Activated T-cell treated with anti-CD3 and anti-CD28 coated beads, Interleukin-2, amount 50 U/mL, for 4 hours (primary cell): ENCODE data around the gene PARVA. TPM values are rescaled to one million over a fixed set of nuclear protein-coding genes. Genes with fewer than 3 reads are reported as not detected.

ENCODE experiments used
- ATAC-seq, 2 donors: fragments of 200-7000 bp; cut with Tn5 transposase; one replicate each; pipeline ENCODE4 v1.10.0; 2021
- DNase-seq: peaks from one replicate; pipeline ENCODE4 v3.0.0-alpha.2; 2020
- H3K27me3 Mint-ChIP-seq: one replicate; pipeline ENCODE4 v1.8.0; 2021; ENCODE audit warnings: low read depth, mixed read lengths
- H3K36me3 Mint-ChIP-seq: one replicate; pipeline ENCODE4 v1.8.0; 2022; ENCODE audit warnings: mixed read lengths; ENCODE audit not compliant: insufficient read depth
- H3K4me1 Mint-ChIP-seq: one replicate; pipeline ENCODE4 v1.8.0; 2021; ENCODE audit warnings: low read depth, mixed read lengths
- H3K4me3 Mint-ChIP-seq: one replicate; pipeline ENCODE4 v1.8.0; 2021; ENCODE audit warnings: mild to moderate bottlenecking, moderate library complexity, mixed read lengths
- H3K9me3 Mint-ChIP-seq: one replicate; pipeline ENCODE4 v1.8.0; 2021; ENCODE audit warnings: mixed read lengths
- total RNA-seq, 3 donors: library from RNA; stranded (reverse); gene quantifications; one replicate each; pipeline ENCODE4 v1.2.1, GENCODE V29; 2021

PARVA gene
- total RNA-seq, 3 donors from 2014 or later, result 0.11 to 0.76 (median 0.15) TPM

DNA sequence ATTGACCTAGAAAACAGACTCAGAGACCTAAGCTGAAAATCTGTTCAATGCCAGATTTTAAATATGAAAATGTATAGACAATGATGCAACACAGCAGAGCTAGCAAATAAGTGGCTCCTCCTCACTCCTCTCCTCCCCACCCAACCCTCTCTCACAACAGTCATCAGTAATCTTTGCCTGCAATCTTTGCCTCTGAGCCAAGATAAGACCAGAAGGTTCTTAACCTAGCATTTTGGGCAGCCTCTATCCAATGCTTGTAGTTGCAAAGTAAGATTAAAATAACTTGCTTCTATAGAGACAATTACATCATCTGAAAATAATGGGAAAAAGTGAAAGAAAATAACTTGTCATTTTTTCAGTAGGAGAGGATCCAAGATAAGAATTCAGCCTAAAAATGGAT, 117.3 kb downstream of the PARVA start:
- no peaks in the 10 kb centered on the region for H3K9me3 Mint-ChIP-seq
- ATAC-seq, result no peak
- DNase-seq, result no peak
- H3K36me3 Mint-ChIP-seq, result no peaks in the 10 kb centered on the region
- H3K4me1 Mint-ChIP-seq, result no peaks in the 10 kb centered on the region
- H3K4me3 Mint-ChIP-seq, result no peak overlapping the region
- peaks cover 1% of the 10 kb centered on the region for H3K27me3 Mint-ChIP-seq

DNA sequence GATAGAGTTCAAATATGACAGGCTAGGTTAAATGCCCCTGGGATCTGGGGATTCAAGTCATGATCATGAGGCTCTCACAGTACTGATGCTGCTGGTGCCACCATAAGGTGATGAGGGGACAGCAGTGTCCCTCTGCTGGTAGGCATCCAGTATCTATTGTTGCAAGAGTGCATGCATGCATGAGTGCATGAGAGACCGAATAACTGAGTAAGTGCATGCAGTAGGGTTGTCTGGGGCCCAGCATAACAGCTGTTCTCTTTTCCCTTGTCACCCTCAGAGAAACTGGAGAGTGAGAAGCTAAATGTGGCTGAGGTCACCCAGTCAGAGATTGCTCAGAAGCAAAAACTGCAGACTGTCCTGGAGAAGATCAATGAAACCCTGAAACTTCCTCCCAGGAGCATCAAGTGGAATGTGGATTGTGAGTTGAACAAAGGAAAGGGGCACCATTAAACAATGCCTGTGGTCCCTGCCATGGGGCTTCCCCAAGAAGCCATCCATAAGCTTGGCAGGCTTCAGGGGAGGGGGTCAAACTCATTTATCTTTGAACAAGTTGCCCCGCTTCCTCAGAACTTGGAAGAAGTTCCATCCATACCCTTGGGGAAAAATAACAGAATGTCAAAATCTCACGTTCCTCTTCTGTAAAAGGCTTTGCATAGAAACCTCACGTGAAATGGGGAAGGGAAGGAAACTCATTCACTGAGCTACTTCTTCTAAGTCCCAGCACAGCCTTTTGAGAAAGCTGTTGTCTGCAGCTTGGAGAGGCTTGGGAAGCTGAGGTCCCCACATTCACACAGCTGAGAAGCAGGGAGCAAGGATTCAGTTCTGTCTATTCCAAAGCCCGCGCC, 119.0 kb downstream of the PARVA start:
- H3K4me3 Mint-ChIP-seq, result no peak overlapping the region
- H3K27me3 Mint-ChIP-seq, result no peaks in the 10 kb centered on the region
- H3K9me3 Mint-ChIP-seq, result no peaks in the 10 kb centered on the region
- DNase-seq (no peak), ATAC-seq (no peak)
- H3K36me3 Mint-ChIP-seq, result no peaks in the 10 kb centered on the region
- H3K4me1 Mint-ChIP-seq, result no peaks in the 10 kb centered on the region

DNA sequence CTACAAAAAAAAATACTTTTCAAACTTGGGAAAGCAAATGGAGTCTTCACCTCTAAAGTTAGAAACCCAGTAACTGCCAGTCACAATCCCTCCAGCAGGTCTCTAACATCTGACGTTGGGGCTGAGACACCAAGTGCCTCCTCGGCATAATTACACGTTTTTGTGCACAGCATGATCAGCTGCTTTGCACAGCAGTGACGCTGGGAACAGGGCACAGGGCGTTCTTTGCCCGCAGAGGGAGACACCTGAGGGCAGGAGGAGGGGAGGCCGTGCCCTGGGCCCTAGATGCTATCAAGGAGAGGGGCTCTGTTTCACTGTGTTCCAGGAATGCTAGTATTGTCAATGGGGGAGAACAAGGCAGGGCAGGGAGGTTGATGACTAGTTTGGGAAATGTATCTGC, 120.1 kb downstream of the PARVA start:
- no peaks in the 10 kb centered on the region for H3K27me3 Mint-ChIP-seq
- DNase-seq (no peak), ATAC-seq (no peak)
- H3K36me3 Mint-ChIP-seq, result no peaks in the 10 kb centered on the region
- H3K4me1 Mint-ChIP-seq, result no peaks in the 10 kb centered on the region
- no peak overlapping the region for H3K4me3 Mint-ChIP-seq
- no peaks in the 10 kb centered on the region for H3K9me3 Mint-ChIP-seq

DNA sequence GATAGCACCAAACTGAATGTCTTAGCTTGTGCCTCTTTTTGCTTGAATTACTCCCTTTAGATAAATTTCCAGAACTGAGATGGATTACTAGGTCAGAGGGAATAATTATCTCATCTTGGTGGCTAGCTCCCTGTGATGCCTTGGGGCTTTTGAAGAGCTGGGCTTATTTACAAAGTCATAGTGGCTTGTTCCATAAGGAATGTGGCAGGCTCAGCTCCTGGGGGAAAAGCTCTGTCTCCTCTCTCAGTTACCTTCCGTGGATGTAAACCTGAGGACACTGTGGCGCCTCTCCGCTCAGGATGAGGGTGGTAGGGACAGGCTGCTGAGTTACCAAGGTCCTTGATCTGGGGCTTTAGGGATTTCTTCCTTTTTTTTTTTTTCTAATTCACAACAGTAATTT, 121.7 kb downstream of the PARVA start:
- Mint-ChIP-seq H3K4me1 (no peaks in the 10 kb centered on the region), H3K4me3 (no peak overlapping the region), H3K9me3 (no peaks in the 10 kb centered on the region), H3K36me3 (no peaks in the 10 kb centered on the region), H3K27me3 (no peaks in the 10 kb centered on the region)
- no peak for DNase-seq
- ATAC-seq, result no peak

DNA sequence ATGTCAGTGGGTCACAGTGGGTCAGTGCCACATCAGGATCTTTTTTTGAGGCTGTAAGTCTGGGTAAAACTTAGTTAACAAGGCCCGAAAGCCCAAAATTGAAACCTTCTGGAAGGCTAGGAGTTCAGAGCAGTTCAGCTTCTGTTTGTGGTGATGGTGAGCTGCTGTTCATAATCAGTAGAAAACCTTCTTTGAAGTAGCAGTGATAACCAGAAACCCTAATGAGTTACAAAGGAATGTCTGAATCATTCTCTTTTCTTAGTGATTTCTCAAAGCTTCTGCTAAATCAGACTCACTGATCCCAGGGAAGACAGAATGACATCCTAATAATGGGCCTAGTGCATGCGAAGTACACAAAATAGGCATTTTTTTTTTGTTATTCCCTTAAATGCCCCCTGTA, 124.7 kb downstream of the PARVA start:
- DNase-seq (no peak), ATAC-seq (no peak)
- no peaks in the 10 kb centered on the region for H3K9me3 Mint-ChIP-seq
- H3K27me3 Mint-ChIP-seq, result no peaks in the 10 kb centered on the region
- H3K4me3 Mint-ChIP-seq, result no peak overlapping the region
- no peaks in the 10 kb centered on the region for H3K4me1 Mint-ChIP-seq
- H3K36me3 Mint-ChIP-seq, result no peaks in the 10 kb centered on the region

DNA sequence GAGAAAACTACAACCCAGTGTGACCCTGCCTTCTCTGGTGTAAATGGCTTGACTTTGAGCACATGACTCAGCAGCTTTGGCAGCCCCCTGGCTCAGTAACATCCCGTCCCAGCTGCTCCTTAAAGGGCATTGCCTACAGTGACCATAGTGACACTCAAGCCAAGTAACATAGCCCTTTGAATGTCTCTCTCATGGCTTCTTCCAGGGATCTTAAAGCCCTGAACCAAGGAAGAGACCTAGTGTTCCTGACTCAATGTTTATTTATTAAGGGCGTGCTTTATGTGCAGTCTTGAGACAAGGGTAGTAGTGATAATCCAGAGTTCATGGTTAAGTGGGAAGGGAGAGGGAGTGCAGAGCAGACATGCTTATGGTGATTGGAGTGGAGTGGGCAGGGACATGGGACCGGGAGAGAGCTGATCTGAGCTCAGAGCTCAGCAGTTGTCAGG, 125.7 kb downstream of the PARVA start:
- Mint-ChIP-seq H3K4me1 (no peaks in the 10 kb centered on the region), H3K4me3 (no peak overlapping the region), H3K36me3 (no peaks in the 10 kb centered on the region), H3K9me3 (no peaks in the 10 kb centered on the region), H3K27me3 (no peaks in the 10 kb centered on the region)
- no peak for ATAC-seq
- no peak for DNase-seq

DNA sequence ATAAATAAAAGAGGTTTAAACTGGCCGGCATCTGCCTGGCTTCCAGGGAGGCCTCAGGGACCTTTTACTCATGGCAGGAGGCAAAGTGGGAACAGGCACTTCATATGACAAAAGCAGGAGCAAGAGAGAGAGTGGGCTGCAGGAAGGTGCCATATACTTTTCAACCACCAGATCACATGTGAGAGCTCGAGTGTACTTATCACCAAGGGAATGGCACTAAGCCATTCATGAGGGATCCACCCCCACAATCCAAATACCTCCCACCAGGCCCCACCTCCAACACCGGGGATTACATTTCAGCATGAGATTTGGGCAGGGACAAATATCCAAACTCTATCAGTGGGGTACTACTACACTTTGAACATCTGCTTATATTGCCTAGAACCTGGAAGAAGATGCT, 126.5 kb downstream of the PARVA start:
- no peaks in the 10 kb centered on the region for H3K36me3 Mint-ChIP-seq
- ATAC-seq (no peak), DNase-seq (no peak)
- no peaks in the 10 kb centered on the region for H3K9me3 Mint-ChIP-seq
- no peak overlapping the region for H3K4me3 Mint-ChIP-seq
- H3K4me1 Mint-ChIP-seq, result no peaks in the 10 kb centered on the region
- H3K27me3 Mint-ChIP-seq, result no peaks in the 10 kb centered on the region

DNA sequence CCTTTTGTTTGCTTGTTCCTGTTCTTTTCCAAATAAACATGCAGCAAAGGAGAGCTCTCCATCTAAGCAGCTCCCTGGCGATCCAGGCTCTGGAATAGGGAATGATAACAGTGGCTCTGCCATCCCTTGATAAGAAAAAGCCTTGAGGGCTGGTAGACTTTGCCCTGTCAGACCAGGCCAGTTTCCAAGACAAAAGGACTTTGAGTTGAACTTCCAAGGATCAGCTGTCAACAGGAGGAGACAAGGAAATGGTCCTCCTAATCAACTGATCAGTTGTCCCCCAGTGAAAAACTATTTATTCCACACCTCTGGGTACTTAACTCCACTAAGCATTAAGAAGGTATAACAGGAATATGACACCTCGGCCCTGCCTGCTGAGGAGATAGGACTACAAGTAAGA, 127.8 kb downstream of the PARVA start:
- no peaks in the 10 kb centered on the region for H3K4me1 Mint-ChIP-seq

DNA sequence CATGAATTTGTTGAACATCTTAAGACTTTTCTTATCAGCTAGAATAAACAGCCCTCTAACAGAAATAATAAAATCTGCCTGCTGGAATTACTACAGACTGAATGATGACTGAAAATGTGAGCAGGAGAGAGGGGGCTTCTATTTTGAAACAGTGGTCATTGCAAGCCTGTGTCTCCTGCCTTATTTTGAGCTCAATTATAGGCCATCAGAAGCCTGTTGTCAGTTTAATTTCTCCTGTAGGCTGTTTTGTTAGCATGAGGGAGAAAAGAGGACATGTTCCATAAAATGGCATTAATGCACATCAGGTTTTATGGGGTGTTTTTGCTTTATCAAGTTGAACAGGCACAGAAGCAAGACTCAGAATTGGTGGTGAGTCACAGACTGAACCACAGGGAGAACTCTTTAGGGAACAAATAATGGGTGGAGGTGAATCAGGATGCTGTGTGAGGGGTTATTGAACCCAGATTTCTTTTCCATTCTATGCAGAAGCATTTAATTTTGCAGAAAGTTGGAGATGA, 129.1 kb downstream of the PARVA start:
- H3K4me1 Mint-ChIP-seq, result no peaks in the 10 kb centered on the region
- H3K4me3 Mint-ChIP-seq, result no peak overlapping the region
- no peaks in the 10 kb centered on the region for H3K27me3 Mint-ChIP-seq
- no peak for ATAC-seq
- DNase-seq, result no peak
- H3K9me3 Mint-ChIP-seq, result no peaks in the 10 kb centered on the region
- no peaks in the 10 kb centered on the region for H3K36me3 Mint-ChIP-seq

More for the DNA sequence above, 127.8 kb downstream of the PARVA start:
- DNase-seq, result no peak
- Mint-ChIP-seq H3K36me3 (no peaks in the 10 kb centered on the region), H3K9me3 (no peaks in the 10 kb centered on the region), H3K27me3 (no peaks in the 10 kb centered on the region), H3K4me3 (no peak overlapping the region)
- ATAC-seq, result no peak

DNA sequence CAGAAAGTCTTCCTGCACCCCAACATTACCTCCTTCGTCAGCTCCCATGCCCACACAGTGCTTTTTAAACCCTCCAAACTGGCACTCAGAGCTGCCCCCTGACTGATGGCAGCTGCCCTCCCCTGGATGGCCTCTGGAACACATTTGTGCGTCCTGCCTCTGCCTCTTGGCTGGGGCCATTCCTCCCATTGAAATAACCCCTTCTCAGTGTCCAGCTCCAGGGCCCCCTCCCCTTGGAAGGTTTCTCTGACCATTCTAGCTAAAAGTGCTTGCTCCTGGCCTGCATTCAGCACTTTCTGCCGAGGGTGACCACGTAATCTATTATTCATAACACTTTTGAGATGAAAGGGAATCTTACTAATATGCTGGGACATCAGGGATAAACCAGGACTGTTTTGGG, 130.0 kb downstream of the PARVA start:
- H3K27me3 Mint-ChIP-seq, result no peaks in the 10 kb centered on the region

DNA sequence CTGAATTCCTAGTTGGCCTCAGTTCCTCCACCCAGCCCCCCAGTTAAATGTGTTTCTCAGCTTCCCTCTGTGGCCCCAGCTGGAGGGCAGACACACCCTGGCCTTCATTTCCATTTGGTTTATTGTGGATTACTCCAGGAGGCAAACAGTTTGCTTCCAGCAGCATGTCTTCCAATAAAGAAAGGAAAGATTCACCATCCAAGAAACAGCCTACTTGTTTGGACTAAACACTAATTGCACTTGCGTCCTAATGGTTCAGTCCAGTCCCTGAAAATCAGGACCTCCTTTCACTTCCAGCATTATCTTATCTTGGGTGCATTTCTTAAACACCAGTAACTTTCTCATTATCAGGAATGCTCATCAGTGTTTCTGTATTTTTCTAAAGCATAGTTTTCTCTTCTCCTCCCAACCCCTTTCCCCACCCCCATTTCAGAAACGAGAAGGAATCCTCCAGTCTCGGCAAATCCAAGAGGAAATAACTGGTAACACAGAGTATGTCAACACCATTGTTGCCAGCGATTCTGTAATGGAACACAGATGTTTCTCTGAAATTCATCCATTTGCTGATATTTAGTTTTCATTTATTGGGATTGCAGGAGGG, 130.9 kb downstream of the PARVA start:
- H3K9me3 Mint-ChIP-seq, result no peaks in the 10 kb centered on the region
- no peak overlapping the region for H3K4me3 Mint-ChIP-seq
- H3K36me3 Mint-ChIP-seq, result no peaks in the 10 kb centered on the region
- H3K4me1 Mint-ChIP-seq, result no peaks in the 10 kb centered on the region
- H3K27me3 Mint-ChIP-seq, result no peaks in the 10 kb centered on the region
- DNase-seq, result no peak
- no peak for ATAC-seq

More for the DNA sequence above, 130.0 kb downstream of the PARVA start:
- H3K36me3 Mint-ChIP-seq, result no peaks in the 10 kb centered on the region
- H3K4me3 Mint-ChIP-seq, result no peak overlapping the region
- no peaks in the 10 kb centered on the region for H3K9me3 Mint-ChIP-seq
- DNase-seq, result no peak
- no peaks in the 10 kb centered on the region for H3K4me1 Mint-ChIP-seq
- no peak for ATAC-seq

DNA sequence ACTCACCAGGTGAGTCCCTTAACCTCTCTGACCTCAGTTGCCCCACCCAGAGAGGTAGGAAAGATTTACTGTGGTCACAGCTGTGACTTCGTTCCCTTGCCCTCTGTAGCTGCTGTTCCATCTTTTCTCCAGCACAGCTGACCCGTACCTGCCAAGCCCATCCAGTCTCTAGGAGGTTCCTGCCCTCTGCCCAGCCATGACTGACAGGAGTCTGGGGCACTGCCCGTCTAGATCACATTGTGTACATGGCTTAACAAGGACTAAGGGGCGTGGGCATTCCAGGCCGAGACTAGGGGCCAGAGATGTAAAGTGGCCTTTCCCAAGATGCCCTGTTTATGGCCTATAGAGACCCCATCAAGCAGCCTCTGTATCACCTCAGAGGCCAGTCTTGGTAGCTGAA, 132.0 kb downstream of the PARVA start:
- DNase-seq (no peak), ATAC-seq (no peak)
- Mint-ChIP-seq H3K36me3 (no peaks in the 10 kb centered on the region), H3K4me3 (no peak overlapping the region), H3K9me3 (no peaks in the 10 kb centered on the region), H3K27me3 (no peaks in the 10 kb centered on the region), H3K4me1 (no peaks in the 10 kb centered on the region)

DNA sequence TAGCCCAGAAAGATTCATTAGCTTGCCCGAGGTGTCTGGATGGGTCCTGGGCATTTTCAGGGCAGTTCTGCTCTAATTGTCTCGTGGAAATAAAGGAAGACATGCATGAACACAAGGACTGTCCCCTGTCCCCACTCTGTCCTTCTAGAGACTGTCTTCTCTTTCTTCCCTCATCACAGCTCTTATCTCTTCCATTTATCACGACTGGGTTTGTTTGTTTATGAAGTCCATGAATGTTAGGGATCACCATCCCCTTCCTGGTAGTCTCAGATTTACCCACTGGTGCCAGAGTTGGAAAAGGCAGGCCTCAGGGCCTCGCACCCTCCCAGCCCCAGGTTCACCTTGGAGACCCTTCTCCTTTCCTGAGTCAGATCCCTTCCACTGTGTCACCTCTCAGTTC, 134.8 kb downstream of the PARVA start:
- Mint-ChIP-seq H3K9me3 (no peaks in the 10 kb centered on the region), H3K36me3 (no peaks in the 10 kb centered on the region), H3K27me3 (no peaks in the 10 kb centered on the region), H3K4me1 (no peaks in the 10 kb centered on the region), H3K4me3 (no peak overlapping the region)
- ATAC-seq (no peak), DNase-seq (no peak)

DNA sequence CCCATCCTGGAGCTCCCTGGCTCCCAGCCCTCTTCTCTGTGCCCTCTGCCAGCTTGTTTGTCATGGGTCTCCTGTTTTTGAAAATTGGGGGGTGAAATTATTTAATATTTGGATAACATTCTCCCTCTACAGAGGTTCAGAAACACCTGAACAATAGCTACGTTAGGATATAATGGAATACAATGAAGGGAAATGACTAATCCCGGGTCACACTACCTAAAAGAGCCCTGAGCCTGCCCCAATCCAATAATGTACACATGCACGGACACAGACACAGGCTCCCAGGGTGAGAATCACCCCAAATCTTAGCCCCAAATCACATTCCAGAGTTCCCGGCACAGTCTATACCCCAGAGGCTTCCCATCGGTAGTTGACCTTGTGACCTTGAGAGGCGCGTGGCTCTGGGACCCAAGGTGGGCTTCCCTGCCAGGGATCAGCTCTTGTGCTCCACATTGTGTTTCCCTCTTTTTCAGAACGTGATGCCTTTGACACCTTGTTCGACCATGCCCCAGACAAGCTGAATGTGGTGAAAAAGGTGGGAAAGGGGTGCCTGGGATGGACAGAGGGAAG, 135.5 kb downstream of the PARVA start:
- ATAC-seq (no peak), DNase-seq (no peak)
- H3K4me1 Mint-ChIP-seq, result no peaks in the 10 kb centered on the region
- H3K4me3 Mint-ChIP-seq, result no peak overlapping the region
- no peaks in the 10 kb centered on the region for H3K9me3 Mint-ChIP-seq
- no peaks in the 10 kb centered on the region for H3K36me3 Mint-ChIP-seq
- H3K27me3 Mint-ChIP-seq, result no peaks in the 10 kb centered on the region
